IMR-90 (cell line): Measurements from ENCODE around the gene CDC73.

ENCODE experiments used
- BHLHE40 ChIP-seq: fragments of 150-350 bp; IDR thresholded peaks from 2 replicates; pipeline ENCODE4 v1.6.1; 2016; ENCODE audit warnings: mild to moderate bottlenecking, low read depth, low read length
- CEBPB ChIP-seq: IDR thresholded peaks from 2 replicates; pipeline ENCODE4 v1.6.1; 2012; ENCODE audit warnings: low read depth, low read length, improper control_type of control experiment
- CHD1 ChIP-seq: IDR thresholded peaks from 2 replicates; pipeline ENCODE4 v1.6.1; 2012; ENCODE audit warnings: low read depth, low read length, improper control_type of control experiment
- CTCF ChIP-seq: conservative IDR thresholded peaks from 2 replicates; pipeline ENCODE4 v1.5.1; 2012; ENCODE audit warnings: mild to moderate bottlenecking, low read depth, low read length, improper control_type of control experiment
- ELK1 ChIP-seq: fragments of 150-350 bp; IDR thresholded peaks from 2 replicates; pipeline ENCODE4 v1.6.1; 2016; ENCODE audit warnings: low read depth, mild to moderate bottlenecking, low read length, moderate library complexity, borderline replicate concordance
- MAFK ChIP-seq: IDR thresholded peaks from 2 replicates; pipeline ENCODE4 v1.6.1; 2012; ENCODE audit warnings: low read depth, low read length, improper control_type of control experiment
- MAZ ChIP-seq: IDR thresholded peaks from 2 replicates; pipeline ENCODE4 v1.6.1; 2012; ENCODE audit warnings: low read depth, mild to moderate bottlenecking, low read length, improper control_type of control experiment, moderate library complexity, borderline replicate concordance
- MXI1 ChIP-seq: IDR thresholded peaks from 2 replicates; pipeline ENCODE4 v1.6.1; 2012; ENCODE audit warnings: low read depth, mild to moderate bottlenecking, low read length, moderate library complexity, borderline replicate concordance
- POLR2A ChIP-seq: IDR thresholded peaks from 2 replicates; pipeline ENCODE4 v1.6.1; 2012; ENCODE audit warnings: mild to moderate bottlenecking, low read depth, low read length
- RFX5 ChIP-seq: IDR thresholded peaks from 2 replicates; pipeline ENCODE4 v1.8.0; 2012; ENCODE audit warnings: low read depth, mild to moderate bottlenecking, low read length, moderate library complexity
- SMC3 ChIP-seq: fragments of 150-350 bp; IDR thresholded peaks from 2 replicates; pipeline ENCODE4 v1.6.1; 2016; ENCODE audit warnings: low read depth, mild to moderate bottlenecking, antibody characterized with exemption, low read length, moderate library complexity
- USF2 ChIP-seq: fragments of 150-350 bp; IDR thresholded peaks from 2 replicates; pipeline ENCODE4 v1.6.1; 2017; ENCODE audit warnings: mild to moderate bottlenecking, antibody characterized with exemption, low read length, low read depth

GRCh38 chr1:193278968-193279367, 157.1 kb downstream of the CDC73 start:
- TF ChIP-seq POLR2A (no peak), RFX5 (no peak), ELK1 (no peak), CTCF (no peak), MAFK (no peak), MAZ (no peak), USF2 (no peak), SMC3 (no peak), CEBPB (no peak), CHD1 (no peak), MXI1 (no peak), BHLHE40 (no peak)
